Adipocyte (in vitro differentiated cells): ENCODE results near the gene SAMD9.

Source experiments
- DNase-seq: peaks from one replicate; pipeline ENCODE4 v3.0.0-alpha.2; 2015; ENCODE audit warnings: low read depth
- H3K27me3 ChIP-seq: replicated peaks from 2 replicates; pipeline ENCODE4 v1.7.0; 2013; ENCODE audit warnings: mild to moderate bottlenecking, low read length, moderate library complexity; ENCODE audit not compliant: control insufficient read depth, insufficient read depth
- H3K36me3 ChIP-seq: 2 replicates; pipeline ENCODE4 v1.7.0; 2013; ENCODE audit warnings: low read length, mild to moderate bottlenecking, moderate library complexity; ENCODE audit not compliant: control insufficient read depth, insufficient read depth, severe bottlenecking
- H3K4me1 ChIP-seq: 2 replicates; pipeline ENCODE4 v1.7.0; 2013; ENCODE audit warnings: mild to moderate bottlenecking, low read length, moderate library complexity; ENCODE audit not compliant: control insufficient read depth, insufficient read depth
- H3K4me3 ChIP-seq: 2 replicates; pipeline ENCODE4 v1.7.0; 2013; ENCODE audit warnings: mild to moderate bottlenecking, low read length, moderate library complexity
- H3K9ac ChIP-seq: 2 replicates; pipeline ENCODE4 v1.7.0; 2013; ENCODE audit warnings: mild to moderate bottlenecking, low read length, moderate library complexity
- H3K9me3 ChIP-seq: 2 replicates; pipeline ENCODE4 v1.7.0; 2013; ENCODE audit warnings: mild to moderate bottlenecking, low read length, moderate library complexity; ENCODE audit not compliant: control insufficient read depth

The SAMD9 gene

DNA sequence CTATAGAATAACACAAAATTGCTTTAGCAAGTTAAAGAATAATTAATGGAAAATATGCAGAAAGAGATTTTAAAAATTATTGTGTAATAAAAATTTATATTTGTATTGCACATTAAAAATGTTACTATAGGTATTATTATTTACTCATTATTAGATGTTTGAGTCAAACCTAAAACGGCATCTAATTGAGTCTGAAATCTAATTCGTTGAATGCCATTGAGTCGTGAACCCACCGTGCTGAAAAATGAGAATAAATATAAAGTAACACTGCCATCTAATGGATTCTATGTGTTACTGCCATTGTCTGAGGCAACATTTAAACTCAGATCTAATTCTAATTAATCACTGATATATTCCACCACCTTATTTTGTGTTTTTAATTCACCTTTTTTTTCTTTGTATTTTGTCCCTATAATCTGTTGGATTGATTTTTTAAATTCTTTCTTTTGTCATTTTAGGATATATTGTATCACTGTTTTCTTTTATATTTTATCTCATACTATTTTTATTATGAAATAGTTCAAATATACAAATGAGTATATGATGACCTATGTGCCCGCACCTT is 62.2 kb downstream of the SAMD9 start:
- no peak overlapping the region for H3K4me3 ChIP-seq
- H3K4me1 ChIP-seq, result no peaks in the 10 kb centered on the region
- no peaks in the 10 kb centered on the region for H3K27me3 ChIP-seq
- H3K9me3 ChIP-seq, result no peaks in the 10 kb centered on the region
- DNase-seq, result peak; percentile 82
- H3K36me3 ChIP-seq, result no peaks in the 10 kb centered on the region
- no peak overlapping the region for H3K9ac ChIP-seq

DNA sequence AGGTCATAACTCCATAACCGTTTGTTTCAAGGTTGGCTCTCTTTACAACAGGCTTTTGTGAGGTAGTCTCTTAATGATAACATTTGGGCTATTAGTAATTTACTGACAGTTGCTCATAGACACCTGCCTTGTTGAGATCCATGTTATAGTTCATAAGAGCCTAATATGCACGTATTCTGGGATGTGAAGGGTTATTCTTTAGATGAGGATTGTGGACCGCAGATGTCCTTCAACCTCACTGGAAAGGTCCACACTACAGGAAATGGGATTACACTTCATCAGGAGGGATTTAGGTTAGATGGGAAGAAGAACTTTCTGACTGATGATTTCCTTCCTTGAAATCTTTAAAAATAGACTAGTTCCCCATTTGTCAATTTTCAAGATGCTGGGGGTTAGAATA is 62.8 kb downstream of the SAMD9 start:
- H3K27me3 ChIP-seq, result no peaks in the 10 kb centered on the region
- no peak overlapping the region for H3K9ac ChIP-seq
- no peaks in the 10 kb centered on the region for H3K4me1 ChIP-seq
- no peaks in the 10 kb centered on the region for H3K9me3 ChIP-seq
- no peak overlapping the region for H3K4me3 ChIP-seq
- H3K36me3 ChIP-seq, result no peaks in the 10 kb centered on the region
- DNase-seq, result no peak

DNA sequence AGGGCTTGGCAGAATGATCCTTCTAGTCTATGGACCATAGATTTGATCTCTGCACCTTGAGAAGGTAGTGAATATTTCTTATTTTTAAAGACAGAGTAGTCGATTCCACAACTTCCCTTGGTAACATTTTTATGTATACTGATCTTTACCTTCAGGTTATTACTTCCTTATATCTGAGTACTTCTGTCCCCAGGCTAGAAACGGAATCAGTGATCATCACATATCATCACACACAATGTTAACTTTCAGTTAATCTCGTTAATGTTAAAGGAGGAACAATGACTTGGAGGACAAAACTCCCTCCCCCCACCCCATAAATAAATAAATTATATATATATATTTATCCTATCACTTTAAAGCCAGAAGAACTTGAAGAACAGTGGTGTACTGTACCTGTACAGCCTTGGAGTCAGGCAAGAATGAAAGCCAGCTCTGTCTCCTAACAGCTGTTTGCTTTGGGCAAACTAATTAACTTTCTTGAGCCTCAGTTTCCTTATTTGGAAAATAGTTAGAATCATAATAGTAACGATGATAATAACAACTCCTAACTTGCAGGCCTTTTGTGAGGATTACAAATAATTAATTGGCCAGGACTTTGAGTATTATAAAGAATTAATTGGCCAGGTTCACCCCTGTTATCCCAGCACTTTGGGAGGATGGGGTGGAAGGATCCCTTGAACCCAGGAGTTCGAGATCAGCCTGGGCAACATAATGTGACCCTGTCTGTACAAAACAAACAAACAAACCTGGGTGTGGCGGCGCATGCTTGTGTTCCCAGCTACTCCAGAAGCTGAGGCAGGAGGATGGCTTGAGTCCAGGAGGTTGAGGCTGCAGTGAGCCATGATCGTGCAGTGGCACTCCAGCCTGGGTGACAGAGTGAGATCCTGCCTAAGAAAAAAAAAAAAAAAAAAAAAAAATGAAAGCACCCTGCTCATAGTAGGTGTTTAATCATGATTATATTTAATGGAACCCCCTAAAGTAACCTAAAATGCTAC is 63.5 kb downstream of the SAMD9 start:
- Histone ChIP-seq H3K27me3 (no peaks in the 10 kb centered on the region), H3K4me3 (no peak overlapping the region), H3K9me3 (no peaks in the 10 kb centered on the region), H3K36me3 (no peaks in the 10 kb centered on the region), H3K9ac (no peak overlapping the region), H3K4me1 (no peaks in the 10 kb centered on the region)
- no peak for DNase-seq

DNA sequence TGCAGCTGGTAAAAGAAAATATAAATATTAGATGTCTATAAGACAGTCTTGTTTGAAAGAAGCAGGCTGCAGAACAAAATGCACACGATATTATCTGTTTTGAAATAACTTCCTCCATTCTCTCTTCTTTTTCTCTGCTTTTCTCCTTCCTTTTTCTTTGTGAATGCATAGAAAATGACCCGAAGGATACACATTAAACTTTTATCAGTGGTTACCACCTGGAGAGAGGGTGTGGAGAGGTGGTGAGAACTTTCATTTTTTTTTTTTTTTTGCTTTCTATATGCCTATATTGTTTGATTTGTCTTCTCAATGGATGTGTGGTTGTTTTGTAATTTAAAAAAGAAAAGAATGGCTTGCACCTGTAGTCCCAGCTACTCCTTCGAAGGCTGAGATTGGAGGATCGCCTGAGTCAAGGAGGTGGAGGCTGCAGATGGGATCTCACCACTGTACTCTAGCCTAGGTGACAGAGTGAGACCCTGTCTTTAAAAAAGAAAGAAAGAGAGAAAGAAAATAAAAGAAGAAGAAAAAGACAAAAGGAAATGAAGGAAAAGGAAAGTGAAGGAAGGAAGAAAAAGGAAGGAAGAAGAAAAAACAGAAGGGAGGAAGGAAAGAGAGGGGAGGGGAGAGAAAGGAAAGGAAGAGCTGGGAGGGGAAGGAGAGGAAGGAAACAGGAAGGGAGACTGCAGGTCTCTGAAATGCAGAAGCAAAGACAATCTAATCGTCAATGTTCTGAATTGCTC is 64.4 kb downstream of the SAMD9 start:
- Histone ChIP-seq H3K27me3 (no peaks in the 10 kb centered on the region), H3K9ac (no peak overlapping the region), H3K9me3 (no peaks in the 10 kb centered on the region), H3K4me1 (no peaks in the 10 kb centered on the region), H3K4me3 (no peak overlapping the region), H3K36me3 (no peaks in the 10 kb centered on the region)
- no peak for DNase-seq

DNA sequence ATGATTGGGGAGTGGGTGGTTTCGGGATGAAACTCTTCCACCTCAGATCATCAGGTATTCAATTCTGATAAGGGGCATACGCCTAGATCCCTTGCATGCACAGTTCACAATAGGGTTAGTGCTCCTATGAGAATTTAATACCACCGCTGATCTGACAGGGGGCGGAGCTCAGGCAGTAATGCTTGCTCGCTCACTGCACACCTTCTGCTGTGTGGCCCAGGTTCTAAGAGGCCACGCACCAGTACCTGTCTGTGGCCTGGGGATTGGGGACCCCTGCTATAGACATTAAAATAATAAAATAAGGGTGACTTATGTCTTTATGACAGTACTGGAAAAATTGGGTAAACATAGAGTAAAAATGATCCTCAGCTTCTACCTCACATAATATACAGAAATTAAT is 66.1 kb downstream of the SAMD9 start:
- no peak overlapping the region for H3K4me3 ChIP-seq
- H3K36me3 ChIP-seq, result no peaks in the 10 kb centered on the region
- H3K27me3 ChIP-seq, result no peaks in the 10 kb centered on the region
- H3K9me3 ChIP-seq, result no peaks in the 10 kb centered on the region
- no peaks in the 10 kb centered on the region for H3K4me1 ChIP-seq
- DNase-seq, result no peak
- H3K9ac ChIP-seq, result no peak overlapping the region
